KOPT-K1 (cell line): ENCODE measurements around the gene NEDD4.
"Not testable (repeated sequence)": the region's sequence is repeated elsewhere in the genome, so short reads cannot be mapped to it uniquely, and the experiment has no call there.

Experiments
- H3K27ac ChIP-seq: fragments of 200-600 bp; sonication (generic); 2 replicates; pipeline ENCODE4 v1.5.1; 2016; ENCODE audit warnings: antibody characterized with exemption, mild to moderate bottlenecking, low read depth, low read length; ENCODE audit not compliant: poor library complexity, severe bottlenecking
- H3K36me3 ChIP-seq: fragments of 200-600 bp; sonication (generic); 2 replicates; pipeline ENCODE4 v1.5.1; 2017; ENCODE audit warnings: antibody characterized with exemption, mild to moderate bottlenecking, low read length, moderate library complexity; ENCODE audit not compliant: insufficient read depth
- H3K9me3 ChIP-seq: fragments of 200-600 bp; sonication (generic); 2 replicates; pipeline ENCODE4 v1.5.1; 2017; ENCODE audit warnings: antibody characterized with exemption, low read length, mild to moderate bottlenecking; ENCODE audit not compliant: insufficient read depth, poor library complexity, severe bottlenecking

NEDD4 gene

DNA sequence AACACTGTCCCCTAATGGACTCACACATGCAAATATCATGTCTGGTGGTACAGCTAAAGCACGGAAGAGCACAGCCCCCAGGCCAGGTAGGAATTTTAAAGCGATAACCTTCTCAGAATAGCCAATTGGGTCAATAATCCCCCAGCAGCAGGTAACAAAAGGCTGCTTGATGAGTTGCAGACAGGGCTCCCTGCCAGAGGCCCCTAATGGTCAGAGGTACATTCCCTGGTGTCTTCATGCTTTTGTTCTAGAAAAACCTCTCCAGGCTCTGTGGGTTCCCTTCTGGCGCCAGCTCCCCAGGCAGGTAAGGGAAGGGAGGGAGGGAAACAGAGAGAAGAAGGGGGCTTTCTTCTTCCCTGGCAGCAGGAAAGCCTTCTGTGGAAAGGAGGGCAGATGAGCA is 207.1 kb downstream of the NEDD4 start:
- Histone ChIP-seq H3K36me3 (no peaks in the 10 kb centered on the region), H3K27ac (no peak overlapping the region), H3K9me3 (no peaks in the 10 kb centered on the region)

DNA sequence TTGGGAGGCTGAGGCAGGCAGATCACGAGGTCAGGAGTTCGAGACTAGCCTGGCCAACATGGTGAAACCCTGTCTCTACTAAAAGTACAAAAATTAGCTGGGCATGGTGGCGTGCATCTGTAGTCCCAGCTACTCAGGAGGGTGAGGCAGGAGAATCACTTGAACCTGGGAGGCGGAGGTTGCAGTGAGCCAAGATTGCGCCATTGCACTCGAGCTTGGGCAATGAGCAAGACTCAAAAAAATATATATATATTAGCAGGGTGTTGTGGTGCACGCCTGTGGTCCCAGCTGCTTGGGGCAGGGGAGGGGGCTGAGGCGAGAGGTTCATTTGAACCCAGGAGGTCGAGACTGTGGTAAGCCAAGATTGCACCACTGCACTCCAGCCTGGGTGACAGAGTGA is 207.8 kb downstream of the NEDD4 start:
- H3K27ac ChIP-seq, H3K9me3 ChIP-seq, H3K36me3 ChIP-seq: not testable (repeated sequence)

DNA sequence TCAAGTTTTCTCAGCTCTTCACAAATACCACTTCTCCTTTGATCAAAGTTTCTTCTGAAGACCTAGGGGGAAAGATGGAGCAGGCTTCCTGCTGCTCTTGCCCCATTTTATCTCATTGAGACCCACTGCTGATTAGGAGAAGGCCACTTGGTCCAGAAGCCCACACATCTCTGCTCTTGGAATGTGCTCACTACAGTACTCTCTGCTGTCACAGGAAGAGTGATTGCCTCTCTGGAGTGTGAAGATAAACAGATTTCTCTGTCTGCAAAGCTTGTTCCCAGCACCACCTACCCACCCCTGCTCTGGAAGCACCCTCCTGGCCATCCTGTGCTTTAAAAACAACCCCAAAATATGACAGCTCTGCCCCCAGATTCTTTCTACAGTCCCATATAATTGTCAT is 209.1 kb downstream of the NEDD4 start:
- Histone ChIP-seq H3K36me3 (no peaks in the 10 kb centered on the region), H3K27ac (no peak overlapping the region), H3K9me3 (no peaks in the 10 kb centered on the region)

DNA sequence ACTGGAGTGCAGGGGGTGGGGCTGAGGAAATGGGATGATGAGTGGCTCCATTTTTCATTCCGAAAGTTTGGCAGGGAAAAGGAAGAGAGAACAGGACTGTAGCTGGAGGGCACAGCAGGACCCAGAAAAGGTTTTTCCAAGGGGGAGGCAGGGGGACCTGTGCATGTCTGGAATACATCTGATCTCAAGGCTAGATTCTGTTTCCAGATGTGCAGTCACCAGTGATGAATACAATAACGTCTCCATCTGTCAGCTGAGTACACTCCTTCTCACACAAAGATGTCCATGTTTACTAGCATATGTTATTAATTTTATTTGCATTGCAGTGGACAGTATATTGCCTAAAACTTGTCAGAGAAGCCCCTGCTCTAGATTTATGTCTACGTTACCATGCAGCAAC is 210.5 kb downstream of the NEDD4 start:
- no peaks in the 10 kb centered on the region for H3K36me3 ChIP-seq
- no peak overlapping the region for H3K27ac ChIP-seq
- H3K9me3 ChIP-seq: no peaks in the 10 kb centered on the region

DNA sequence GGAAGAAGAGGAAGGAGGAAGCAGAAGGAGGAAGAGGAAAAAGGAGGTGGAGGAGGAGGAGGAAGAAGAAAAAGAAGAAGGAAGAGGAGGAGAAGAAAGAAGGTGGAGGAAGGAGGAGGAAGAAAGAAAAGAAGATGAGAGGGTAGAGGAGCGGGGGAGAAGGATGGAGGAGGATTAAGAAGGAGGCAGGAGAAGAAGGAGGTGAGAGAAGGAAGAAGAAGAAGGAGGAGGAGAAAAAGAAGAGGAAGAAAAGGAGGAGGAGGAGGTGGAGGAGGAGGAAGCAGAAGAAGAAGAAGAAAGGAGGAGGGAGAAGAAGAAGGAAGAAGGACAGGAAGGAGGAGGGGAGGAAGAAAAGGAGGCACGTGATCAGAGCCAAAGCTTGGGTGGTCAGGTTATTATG is 213.1 kb downstream of the NEDD4 start:
- H3K9me3 ChIP-seq: no peaks in the 10 kb centered on the region

DNA sequence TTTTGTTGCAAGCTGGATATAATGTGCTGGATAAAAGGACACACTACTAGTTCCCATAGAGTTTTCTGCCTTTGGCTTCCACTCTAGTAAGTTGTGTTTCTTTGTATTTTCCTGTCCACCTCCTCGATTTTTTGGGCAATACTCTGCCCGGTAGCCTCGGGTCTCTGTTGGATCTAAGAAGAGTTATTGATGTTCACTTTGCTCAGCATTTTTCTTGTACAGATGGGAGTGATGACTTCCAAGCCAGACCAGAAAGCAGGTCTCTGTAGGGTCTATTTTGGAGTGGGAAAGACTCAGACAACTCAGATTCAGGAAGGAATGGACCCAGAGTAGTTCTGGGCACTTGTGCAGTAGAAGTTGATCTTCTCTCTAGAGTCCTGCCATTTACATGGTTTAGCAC is 214.5 kb downstream of the NEDD4 start:
- Histone ChIP-seq H3K27ac (no peak overlapping the region), H3K36me3 (no peaks in the 10 kb centered on the region), H3K9me3 (no peaks in the 10 kb centered on the region)

More for the DNA sequence above, 213.1 kb downstream of the NEDD4 start:
- H3K36me3 ChIP-seq: no peaks in the 10 kb centered on the region
- no peak overlapping the region for H3K27ac ChIP-seq
